Measurements from ENCODE around the gene GABRA1.

DNA sequence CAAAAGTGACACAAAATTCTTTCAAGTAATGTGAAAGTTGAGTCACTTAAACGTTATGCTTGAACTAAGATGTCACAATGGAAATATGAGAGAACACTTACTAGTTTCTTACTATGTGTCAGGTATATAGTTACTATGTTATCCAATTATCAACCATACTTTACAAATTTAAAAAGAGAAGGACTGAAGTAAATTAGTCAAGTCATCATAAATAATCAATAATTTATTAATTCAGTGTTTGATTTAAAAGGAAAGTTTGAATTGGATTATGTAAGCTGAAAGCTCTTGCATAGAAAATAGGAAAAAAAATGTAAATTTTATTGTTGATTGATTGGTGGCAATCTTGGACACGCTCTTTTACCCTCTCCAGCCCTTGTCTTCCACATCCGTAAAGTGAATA, 76.3 kb downstream of the GABRA1 start:
- TF ChIP-seq, protein P1, sequence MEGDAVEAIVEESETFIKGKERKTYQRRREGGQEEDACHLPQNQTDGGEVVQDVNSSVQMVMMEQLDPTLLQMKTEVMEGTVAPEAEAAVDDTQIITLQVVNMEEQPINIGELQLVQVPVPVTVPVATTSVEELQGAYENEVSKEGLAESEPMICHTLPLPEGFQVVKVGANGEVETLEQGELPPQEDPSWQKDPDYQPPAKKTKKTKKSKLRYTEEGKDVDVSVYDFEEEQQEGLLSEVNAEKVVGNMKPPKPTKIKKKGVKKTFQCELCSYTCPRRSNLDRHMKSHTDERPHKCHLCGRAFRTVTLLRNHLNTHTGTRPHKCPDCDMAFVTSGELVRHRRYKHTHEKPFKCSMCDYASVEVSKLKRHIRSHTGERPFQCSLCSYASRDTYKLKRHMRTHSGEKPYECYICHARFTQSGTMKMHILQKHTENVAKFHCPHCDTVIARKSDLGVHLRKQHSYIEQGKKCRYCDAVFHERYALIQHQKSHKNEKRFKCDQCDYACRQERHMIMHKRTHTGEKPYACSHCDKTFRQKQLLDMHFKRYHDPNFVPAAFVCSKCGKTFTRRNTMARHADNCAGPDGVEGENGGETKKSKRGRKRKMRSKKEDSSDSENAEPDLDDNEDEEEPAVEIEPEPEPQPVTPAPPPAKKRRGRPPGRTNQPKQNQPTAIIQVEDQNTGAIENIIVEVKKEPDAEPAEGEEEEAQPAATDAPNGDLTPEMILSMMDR (IDR thresholded peaks at IDR 0.05) = no peak
- TF ChIP-seq CHD2 (IDR thresholded peaks at IDR 0.05; ENCODE audit: low read length, partially characterized antibody) = no peak

Measured in A549 (cell line).